ENCODE data around the gene FNBP1.

The FNBP1 gene

DNA sequence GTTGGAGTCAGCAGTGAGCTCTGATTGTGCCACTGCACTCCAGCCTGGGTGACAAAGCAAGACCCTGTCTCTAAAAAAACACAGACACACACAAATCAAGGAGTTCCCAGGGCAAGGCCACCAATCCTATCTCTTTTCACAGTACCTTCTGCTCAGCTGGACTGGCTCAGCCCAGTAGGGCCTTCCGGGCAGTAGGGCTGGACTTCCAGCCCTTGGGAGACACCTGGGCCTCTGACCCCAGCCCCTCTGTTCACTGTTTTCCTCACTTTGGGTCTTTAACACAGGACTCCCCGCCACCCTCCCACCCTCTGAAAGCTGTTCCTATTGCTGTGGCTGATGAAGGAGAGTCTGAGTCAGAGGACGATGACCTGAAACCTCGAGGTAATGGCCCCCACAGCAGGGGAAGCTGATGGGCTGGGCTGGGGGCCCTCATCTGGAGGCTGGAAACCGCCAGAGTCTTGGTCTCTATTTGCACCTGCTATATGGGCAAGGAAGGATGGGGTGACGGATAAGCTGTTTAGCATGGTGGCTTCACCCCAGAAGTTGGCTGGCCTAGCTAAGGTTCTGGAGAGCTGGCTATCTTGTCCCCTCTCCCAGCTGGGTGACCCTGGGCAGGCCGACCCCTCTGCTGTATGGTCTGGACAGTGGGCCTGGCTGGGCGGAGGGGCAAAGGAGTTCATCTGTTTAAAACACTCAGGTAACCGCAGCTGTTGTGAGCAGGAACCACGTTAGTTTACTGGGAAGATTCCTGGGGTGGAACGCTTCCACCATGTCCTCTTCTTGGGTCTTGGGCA, 182.1 kb downstream of the FNBP1 start:
- Histone ChIP-seq H3K36me3 (replicated peaks in 1 of 2; ENCODE audit: control insufficient read depth in 2 of 2, insufficient read depth in 2 of 2, low read length in 2 of 2) (peaks cover 27 to 64% of the 10 kb centered on the region in 2 donors), H2BK15ac (ENCODE audit: low read length) (no peak overlapping the region), H3K9me3 (replicated peaks in 1 of 2; ENCODE audit: control insufficient read depth in 2 of 2, insufficient read depth in 1 of 2, low read depth in 1 of 2, low read length in 2 of 2) (no peaks in the 10 kb centered on the region), H2BK12ac (ENCODE audit: low read length) (no peak overlapping the region), H3K4me2 (ENCODE audit: insufficient read depth, low read length, poor library complexity, severe bottlenecking) (no peak overlapping the region), H3K23ac (ENCODE audit: low read depth, low read length, poor library complexity) (no peak overlapping the region), H2AFZ (ENCODE audit: low read length) (no peak overlapping the region), H3K4ac (ENCODE audit: low read length) (no peak overlapping the region), H3K18ac (ENCODE audit: low read length) (no peak overlapping the region), H2AK5ac (ENCODE audit: low read depth, low read length) (no peak overlapping the region), H3K4me1 (ENCODE audit: control insufficient read depth in 2 of 2, insufficient read depth in 1 of 2, low read depth in 1 of 2, low read length in 2 of 2) (no peaks in the 10 kb centered on the region), H3K4me3 (ENCODE audit: low read length in 2 of 2) (no peak overlapping the region), H3K9ac (ENCODE audit: low read depth, low read length, poor library complexity) (no peak overlapping the region), H3K27me3 (ENCODE audit: control insufficient read depth in 3 of 3, insufficient read depth in 3 of 3, low read depth in 1 of 3, low read length in 3 of 3) (peaks cover 0 to 2% (median 0%) of the 10 kb centered on the region in 3 experiments), H4K8ac (ENCODE audit: low read depth, low read length) (no peak overlapping the region), H4K91ac (ENCODE audit: low read depth, low read length, poor library complexity) (no peak overlapping the region), H2BK120ac (ENCODE audit: low read depth, low read length) (no peak overlapping the region), H3K14ac (ENCODE audit: low read length) (no peak overlapping the region), H3K27ac (replicated peaks; ENCODE audit: low read length) (no peak overlapping the region), H3K79me1 (ENCODE audit: low read depth, low read length) (no peaks in the 10 kb centered on the region), H2BK5ac (ENCODE audit: low read length) (no peak overlapping the region)
- DNase-seq (ENCODE audit: low spot score): no peak
- WGBS, 2 donors (ENCODE audit: extremely low coverage in 2 of 2, insufficient read length in 2 of 2, insufficient replicate concordance in 1 of 2): no CpG with 5 or more reads among the region's 11 CpGs

DNA sequence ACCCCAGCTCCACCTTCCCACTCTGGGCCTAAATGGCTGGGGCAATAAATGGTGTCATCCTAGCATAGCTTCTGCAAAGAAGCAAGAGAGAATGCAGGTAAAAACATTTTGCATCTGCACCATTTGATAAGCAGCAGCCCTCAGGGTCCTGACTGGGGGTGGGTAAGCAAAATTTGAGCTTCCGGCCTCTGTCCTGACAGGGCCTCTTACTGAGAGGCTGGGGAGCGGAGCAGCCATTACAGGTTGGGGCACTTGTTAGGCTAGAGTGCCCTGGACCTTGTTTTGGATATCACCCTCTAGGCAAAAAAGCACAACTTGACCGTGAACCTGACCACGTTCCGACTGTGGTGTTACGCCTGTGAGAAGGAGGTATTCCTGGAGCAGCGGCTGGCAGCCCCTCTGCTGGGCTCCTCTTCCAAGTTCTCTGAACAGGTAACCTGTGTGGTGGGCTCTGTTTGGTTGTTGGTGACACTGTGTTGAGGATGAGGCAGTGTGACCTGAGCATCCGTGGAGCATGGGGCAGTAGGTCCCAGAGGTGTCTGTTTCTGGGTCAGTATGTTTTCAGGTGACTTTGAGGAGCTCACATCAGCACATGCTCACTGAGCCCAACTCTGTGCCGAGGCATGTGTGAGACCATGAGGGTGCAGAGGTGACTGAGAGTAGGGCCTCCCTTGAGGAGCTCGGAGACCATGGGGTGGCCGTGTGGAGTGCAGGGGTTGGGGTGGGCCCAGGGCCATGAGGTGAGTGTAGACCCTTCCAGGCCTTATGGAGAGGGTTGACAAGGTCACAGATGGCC, 184.6 kb downstream of the FNBP1 start:
- H3K4ac ChIP-seq (ENCODE audit: low read length): no peak overlapping the region
- H3K27ac ChIP-seq (replicated peaks; ENCODE audit: low read length): no peak overlapping the region
- H3K79me1 ChIP-seq (ENCODE audit: low read depth, low read length): no peaks in the 10 kb centered on the region
- DNase-seq (ENCODE audit: low spot score): no peak
- no peak overlapping the region for H4K91ac ChIP-seq (ENCODE audit: low read depth, low read length, poor library complexity)
- H3K14ac ChIP-seq (ENCODE audit: low read length): no peak overlapping the region
- H3K4me3 ChIP-seq (ENCODE audit: low read length in 2 of 2): peak overlapping the region in 1 of 2 donors; percentile 17
- no peaks in the 10 kb centered on the region for H3K4me1 ChIP-seq (ENCODE audit: control insufficient read depth in 2 of 2, insufficient read depth in 1 of 2, low read depth in 1 of 2, low read length in 2 of 2)
- no peak overlapping the region for H2AK5ac ChIP-seq (ENCODE audit: low read depth, low read length)
- H2BK5ac ChIP-seq (ENCODE audit: low read length): peak overlapping the region; percentile 42
- H2BK15ac ChIP-seq (ENCODE audit: low read length): no peak overlapping the region
- no CpG with 5 or more reads among the region's 11 CpGs for WGBS, 2 donors (ENCODE audit: extremely low coverage in 2 of 2, insufficient read length in 2 of 2, insufficient replicate concordance in 1 of 2)
- H4K8ac ChIP-seq (ENCODE audit: low read depth, low read length): no peak overlapping the region
- no peaks in the 10 kb centered on the region for H3K9me3 ChIP-seq (replicated peaks in 1 of 2; ENCODE audit: control insufficient read depth in 2 of 2, insufficient read depth in 1 of 2, low read depth in 1 of 2, low read length in 2 of 2)
- no peak overlapping the region for H3K18ac ChIP-seq (ENCODE audit: low read length)
- H3K27me3 ChIP-seq (ENCODE audit: control insufficient read depth in 3 of 3, insufficient read depth in 3 of 3, low read depth in 1 of 3, low read length in 3 of 3): peaks cover 0 to under 1% (median 0%) of the 10 kb centered on the region in 3 experiments
- H3K36me3 ChIP-seq (replicated peaks in 1 of 2; ENCODE audit: control insufficient read depth in 2 of 2, insufficient read depth in 2 of 2, low read length in 2 of 2): peaks cover 28 to 71% of the 10 kb centered on the region in 2 donors
- H2BK12ac ChIP-seq (ENCODE audit: low read length): no peak overlapping the region
- H3K4me2 ChIP-seq (ENCODE audit: insufficient read depth, low read length, poor library complexity, severe bottlenecking): no peak overlapping the region
- no peak overlapping the region for H3K23ac ChIP-seq (ENCODE audit: low read depth, low read length, poor library complexity)
- H2BK120ac ChIP-seq (ENCODE audit: low read depth, low read length): no peak overlapping the region
- H2AFZ ChIP-seq (ENCODE audit: low read length): no peak overlapping the region
- H3K9ac ChIP-seq (ENCODE audit: low read depth, low read length, poor library complexity): no peak overlapping the region

DNA sequence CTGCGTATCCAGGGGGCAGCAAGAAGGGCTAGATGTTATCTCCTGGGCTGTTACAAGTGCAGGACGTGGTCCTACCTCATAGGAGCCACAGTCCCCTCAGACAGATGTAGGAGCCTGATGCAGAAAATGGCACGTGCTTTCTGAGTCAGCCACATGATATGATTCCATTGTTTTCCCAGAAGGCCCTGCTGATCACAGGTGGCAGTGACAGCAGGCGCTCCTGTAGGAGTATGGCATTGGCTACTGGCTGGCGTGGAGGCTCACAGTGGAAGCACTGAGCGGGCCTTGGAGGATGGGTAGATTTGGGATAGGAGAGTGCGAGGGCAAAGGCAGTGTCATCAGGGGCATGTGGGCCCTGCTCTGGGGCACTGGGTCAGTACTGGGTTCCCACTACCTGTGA, 185.8 kb downstream of the FNBP1 start:
- H4K8ac ChIP-seq (ENCODE audit: low read depth, low read length): no peak overlapping the region
- no peaks in the 10 kb centered on the region for H3K27me3 ChIP-seq (ENCODE audit: control insufficient read depth in 3 of 3, insufficient read depth in 3 of 3, low read depth in 1 of 3, low read length in 3 of 3)
- H3K4me3 ChIP-seq (ENCODE audit: low read length in 2 of 2): peak overlapping the region in 1 of 2 donors; percentile 29
- H3K4me1 ChIP-seq (ENCODE audit: control insufficient read depth in 2 of 2, insufficient read depth in 1 of 2, low read depth in 1 of 2, low read length in 2 of 2): no peaks in the 10 kb centered on the region
- no peak overlapping the region for H3K4ac ChIP-seq (ENCODE audit: low read length)
- H2AFZ ChIP-seq (ENCODE audit: low read length): no peak overlapping the region
- no peaks in the 10 kb centered on the region for H3K9me3 ChIP-seq (replicated peaks in 1 of 2; ENCODE audit: control insufficient read depth in 2 of 2, insufficient read depth in 1 of 2, low read depth in 1 of 2, low read length in 2 of 2)
- H3K18ac ChIP-seq (ENCODE audit: low read length): no peak overlapping the region
- no peak for DNase-seq (ENCODE audit: low spot score)
- H3K14ac ChIP-seq (ENCODE audit: low read length): no peak overlapping the region
- WGBS, 2 donors (ENCODE audit: extremely low coverage in 2 of 2, insufficient read length in 2 of 2, insufficient replicate concordance in 1 of 2): no CpG with 5 or more reads among the region's 7 CpGs
- peak overlapping the region; percentile 2 for H3K9ac ChIP-seq (ENCODE audit: low read depth, low read length, poor library complexity)
- no peak overlapping the region for H2BK5ac ChIP-seq (ENCODE audit: low read length)
- H2BK120ac ChIP-seq (ENCODE audit: low read depth, low read length): no peak overlapping the region
- no peak overlapping the region for H4K91ac ChIP-seq (ENCODE audit: low read depth, low read length, poor library complexity)
- no peak overlapping the region for H3K27ac ChIP-seq (replicated peaks; ENCODE audit: low read length)
- no peak overlapping the region for H2BK12ac ChIP-seq (ENCODE audit: low read length)
- no peak overlapping the region for H3K4me2 ChIP-seq (ENCODE audit: insufficient read depth, low read length, poor library complexity, severe bottlenecking)
- no peaks in the 10 kb centered on the region for H3K79me1 ChIP-seq (ENCODE audit: low read depth, low read length)
- H3K23ac ChIP-seq (ENCODE audit: low read depth, low read length, poor library complexity): peak overlapping the region; percentile 23
- no peak overlapping the region for H2AK5ac ChIP-seq (ENCODE audit: low read depth, low read length)
- peaks cover 30 to 75% of the 10 kb centered on the region in 2 donors for H3K36me3 ChIP-seq (replicated peaks in 1 of 2; ENCODE audit: control insufficient read depth in 2 of 2, insufficient read depth in 2 of 2, low read length in 2 of 2)
- no peak overlapping the region for H2BK15ac ChIP-seq (ENCODE audit: low read length)

DNA sequence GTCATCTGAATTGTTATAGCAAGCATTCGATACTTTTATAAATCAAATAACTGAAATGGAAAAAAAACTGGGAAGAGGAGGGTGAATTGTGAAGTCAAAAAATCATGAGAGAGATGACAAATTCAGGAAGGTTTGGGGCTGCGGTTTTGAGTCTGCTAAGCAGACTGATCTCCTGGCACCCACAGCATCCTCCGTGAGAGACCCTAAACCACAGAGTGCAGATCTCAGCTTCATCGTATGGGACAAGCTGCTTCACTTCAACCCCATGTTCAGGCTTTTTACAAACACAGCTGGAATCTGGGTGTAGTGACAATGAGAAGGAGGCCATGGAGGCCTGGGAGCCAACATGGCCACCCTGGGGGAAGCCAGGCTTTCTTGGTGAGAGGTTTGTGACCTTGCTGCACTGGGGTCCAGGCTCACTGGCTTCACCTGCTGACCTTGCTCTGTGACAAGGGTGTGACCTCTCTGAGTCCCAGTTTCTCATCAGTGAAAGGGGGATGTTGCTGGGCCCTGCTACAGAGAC, 188.3 kb downstream of the FNBP1 start:
- Histone ChIP-seq H3K14ac (ENCODE audit: low read length) (no peak overlapping the region), H3K27me3 (ENCODE audit: control insufficient read depth in 3 of 3, insufficient read depth in 3 of 3, low read depth in 1 of 3, low read length in 3 of 3) (no peaks in the 10 kb centered on the region), H3K18ac (ENCODE audit: low read length) (no peak overlapping the region), H3K4me3 (ENCODE audit: low read length in 2 of 2) (no peak overlapping the region), H3K23ac (ENCODE audit: low read depth, low read length, poor library complexity) (no peak overlapping the region), H3K4ac (ENCODE audit: low read length) (no peak overlapping the region), H3K9ac (ENCODE audit: low read depth, low read length, poor library complexity) (peak overlapping the region; percentile 0), H4K8ac (ENCODE audit: low read depth, low read length) (no peak overlapping the region), H2AFZ (ENCODE audit: low read length) (no peak overlapping the region), H2BK15ac (ENCODE audit: low read length) (no peak overlapping the region), H2BK5ac (ENCODE audit: low read length) (no peak overlapping the region), H3K4me1 (ENCODE audit: control insufficient read depth in 2 of 2, insufficient read depth in 1 of 2, low read depth in 1 of 2, low read length in 2 of 2) (no peaks in the 10 kb centered on the region), H3K79me1 (ENCODE audit: low read depth, low read length) (no peaks in the 10 kb centered on the region), H3K4me2 (ENCODE audit: insufficient read depth, low read length, poor library complexity, severe bottlenecking) (no peak overlapping the region), H2BK12ac (ENCODE audit: low read length) (no peak overlapping the region), H2BK120ac (ENCODE audit: low read depth, low read length) (no peak overlapping the region), H3K27ac (replicated peaks; ENCODE audit: low read length) (no peak overlapping the region), H2AK5ac (ENCODE audit: low read depth, low read length) (no peak overlapping the region), H3K9me3 (replicated peaks in 1 of 2; ENCODE audit: control insufficient read depth in 2 of 2, insufficient read depth in 1 of 2, low read depth in 1 of 2, low read length in 2 of 2) (no peaks in the 10 kb centered on the region), H4K91ac (ENCODE audit: low read depth, low read length, poor library complexity) (no peak overlapping the region), H3K36me3 (replicated peaks in 1 of 2; ENCODE audit: control insufficient read depth in 2 of 2, insufficient read depth in 2 of 2, low read length in 2 of 2) (peaks cover 19 to 76% of the 10 kb centered on the region in 2 donors)
- no peak for DNase-seq (ENCODE audit: low spot score)
- no CpG with 5 or more reads among the region's 4 CpGs for WGBS, 2 donors (ENCODE audit: extremely low coverage in 2 of 2, insufficient read length in 2 of 2, insufficient replicate concordance in 1 of 2)
